HTR-8/SVneo (cell line): ENCODE measurements around the gene PAMR1.
A peak's percentile ranks its signal among the peaks of the same experiment; 100 is the strongest.

Source experiments
- DNase-seq: peaks from one replicate; pipeline ENCODE4 v3.0.0; 2011; ENCODE audit warnings: low spot score, mixed read lengths; ENCODE audit not compliant: insufficient read length
- FAIRE-seq: peaks from 2 replicates; lab custom pipeline; 2011; peaks lifted over from hg19 to GRCh38; lab: Jason Lieb, UNC

PAMR1 gene

GRCh38 chr11:35464308-35464707 is 61.1 kb downstream of the PAMR1 start:
- peak; percentile 20 for FAIRE-seq
- DNase-seq: no peak

- FAIRE-seq: no peak
- no peak for DNase-seq
Measured at GRCh38 chr11:35463331-35463751, 62.1 kb downstream of the PAMR1 start.

GRCh38 chr11:35461917-35462538 is 63.4 kb downstream of the PAMR1 start:
- no peak for DNase-seq
- FAIRE-seq: no peak

- DNase-seq (no peak), FAIRE-seq (no peak)
Measured at GRCh38 chr11:35459489-35459888, 65.9 kb downstream of the PAMR1 start.

GRCh38 chr11:35458846-35459245 is 66.6 kb downstream of the PAMR1 start:
- FAIRE-seq: no peak
- DNase-seq: no peak

GRCh38 chr11:35454362-35454761 is 71.1 kb downstream of the PAMR1 start:
- DNase-seq: no peak
- no peak for FAIRE-seq

- DNase-seq (no peak), FAIRE-seq (no peak)
Measured at GRCh38 chr11:35436581-35437250, 88.7 kb downstream of the PAMR1 start.

GRCh38 chr11:35433588-35433987 is 91.8 kb downstream of the PAMR1 start:
- no peak for DNase-seq
- no peak for FAIRE-seq

GRCh38 chr11:35432464-35432863 is 93.0 kb downstream of the PAMR1 start:
- no peak for FAIRE-seq

GRCh38 chr11:35427071-35427470 is 98.3 kb downstream of the PAMR1 start:
- FAIRE-seq: no peak
- DNase-seq: no peak

More at GRCh38 chr11:35432464-35432863, 93.0 kb downstream of the PAMR1 start:
- DNase-seq: no peak

GRCh38 chr11:35426351-35426750 is 99.1 kb downstream of the PAMR1 start:
- no peak for FAIRE-seq
- DNase-seq: no peak

GRCh38 chr11:35425603-35426212 is 99.7 kb downstream of the PAMR1 start:
- DNase-seq: no peak

GRCh38 chr11:35424157-35424940 is 101.1 kb downstream of the PAMR1 start:
- no peak for DNase-seq
- FAIRE-seq: no peak

More at GRCh38 chr11:35425603-35426212, 99.7 kb downstream of the PAMR1 start:
- no peak for FAIRE-seq

- FAIRE-seq: no peak
- DNase-seq: no peak
Measured at GRCh38 chr11:35420371-35420770, 105.0 kb downstream of the PAMR1 start.

- DNase-seq (no peak), FAIRE-seq (no peak)
Measured at GRCh38 chr11:35419830-35420333, 105.5 kb downstream of the PAMR1 start.

- FAIRE-seq: no peak
Measured at GRCh38 chr11:35419184-35419829, 106.1 kb downstream of the PAMR1 start, which contains the start of gene SLC1A2. SLC1A2 (minus strand) TSS chr11:35419558; CDS start chr11:35418966, 592 bp downstream.

GRCh38 chr11:35418282-35419183 is 106.9 kb downstream of the PAMR1 start:
- FAIRE-seq (no peak), DNase-seq (no peak)

More at GRCh38 chr11:35419184-35419829, 106.1 kb downstream of the PAMR1 start, which contains the start of gene SLC1A2:
- DNase-seq: peak; percentile 10

- DNase-seq (no peak), FAIRE-seq (no peak)
Measured at GRCh38 chr11:35415487-35415886, 109.9 kb downstream of the PAMR1 start.

- FAIRE-seq: no peak
- no peak for DNase-seq
Measured at GRCh38 chr11:35414776-35415175, 110.6 kb downstream of the PAMR1 start.
